ENCODE data around the gene TBC1D8. TPM values are rescaled to one million over a fixed set of nuclear protein-coding genes. Genes with fewer than 3 reads are reported as not detected.
A peak's percentile ranks its signal among the peaks of the same experiment; 100 is the strongest.

TBC1D8 gene
- total and polyA plus RNA-seq, 12 donors, result 7.6 to 17.2 (median 10.8) TPM

- intact Hi-C loops (cut with DNase I), result no loop called here
- no peaks in the 10 kb centered on the region for H3K27me3 ChIP-seq
- no peak overlapping the region for H3K4me3 ChIP-seq
- no peak overlapping the region for H3K27ac ChIP-seq
- TF ChIP-seq POLR2A (IDR thresholded peaks at IDR 0.05) (no peak), CTCF (IDR thresholded peaks at IDR 0.05) (no peak)
- H3K9me3 ChIP-seq (replicated peaks in 1 of 3), result no peaks in the 10 kb centered on the region
- no peaks in the 10 kb centered on the region for H3K36me3 ChIP-seq (replicated peaks in 1 of 2)
- no peak for DNase-seq
- H3K4me1 ChIP-seq (replicated peaks in 1 of 2), result no peaks in the 10 kb centered on the region
- WGBS, 4 donors, result 85 to 91% (median 90%) methylated on average over 2 of the region's 2 CpGs
Measured at GRCh38 chr2:101132202-101132601, 19.0 kb downstream of the TBC1D8 start.

GRCh38 chr2:101130081-101130480 is 21.1 kb downstream of the TBC1D8 start:
- DNase-seq, result no peak
- TF ChIP-seq CTCF (IDR thresholded peaks at IDR 0.05) (no peak), POLR2A (IDR thresholded peaks at IDR 0.05) (no peak)
- 88 to 97% (median 94%) methylated on average over 13 of the region's 13 CpGs for WGBS, 4 donors
- Histone ChIP-seq H3K27me3 (no peaks in the 10 kb centered on the region), H3K9me3 (replicated peaks in 1 of 3) (no peaks in the 10 kb centered on the region), H3K4me1 (replicated peaks in 1 of 2) (peaks cover 0 to 7% of the 10 kb centered on the region in 2 donors), H3K4me3 (no peak overlapping the region), H3K27ac (no peak overlapping the region), H3K36me3 (replicated peaks in 1 of 2) (no peaks in the 10 kb centered on the region)
- intact Hi-C loops (cut with DNase I), result no loop called here

- Histone ChIP-seq H3K36me3 (replicated peaks in 1 of 2) (no peaks in the 10 kb centered on the region), H3K27ac (no peak overlapping the region), H3K4me3 (no peak overlapping the region), H3K9me3 (replicated peaks in 1 of 3) (no peaks in the 10 kb centered on the region), H3K27me3 (no peaks in the 10 kb centered on the region), H3K4me1 (replicated peaks in 1 of 2) (peaks cover 0 to 24% of the 10 kb centered on the region in 2 donors)
- WGBS, 4 donors, result 75 to 89% (median 79%) methylated on average over 5 of the region's 5 CpGs
- DNase-seq, result no peak
- intact Hi-C loops (cut with DNase I), result no loop called here
- TF ChIP-seq CTCF (IDR thresholded peaks at IDR 0.05) (no peak), POLR2A (IDR thresholded peaks at IDR 0.05) (no peak)
Measured at GRCh38 chr2:101127319-101128056, 23.7 kb downstream of the TBC1D8 start.

- no peak for DNase-seq
- Histone ChIP-seq H3K27me3 (no peaks in the 10 kb centered on the region), H3K27ac (peak overlapping the region in 2 of 5 donors; percentile 67 to 74), H3K4me1 (replicated peaks in 1 of 2) (peaks cover 0 to 28% of the 10 kb centered on the region in 2 donors), H3K4me3 (no peak overlapping the region), H3K9me3 (replicated peaks in 1 of 3) (no peaks in the 10 kb centered on the region), H3K36me3 (replicated peaks in 1 of 2) (no peaks in the 10 kb centered on the region)
- 87 to 92% (median 90%) methylated on average over 3 of the region's 3 CpGs for WGBS, 4 donors
- intact Hi-C loops (cut with DNase I), result no loop called here
- TF ChIP-seq CTCF (IDR thresholded peaks at IDR 0.05), result no peak
- no peak for TF ChIP-seq POLR2A (IDR thresholded peaks at IDR 0.05)
Measured at GRCh38 chr2:101125808-101126207, 25.4 kb downstream of the TBC1D8 start.
